GM12801 (cell line): ENCODE data around the gene RAB25.

Experiments used
- CTCF ChIP-seq: IDR thresholded peaks from one replicate; pipeline ENCODE4 v1.5.1; 2011; ENCODE audit warnings: control low read depth; ENCODE audit not compliant: insufficient read length; ENCODE audit errors: extremely low read depth

Gene RAB25

DNA sequence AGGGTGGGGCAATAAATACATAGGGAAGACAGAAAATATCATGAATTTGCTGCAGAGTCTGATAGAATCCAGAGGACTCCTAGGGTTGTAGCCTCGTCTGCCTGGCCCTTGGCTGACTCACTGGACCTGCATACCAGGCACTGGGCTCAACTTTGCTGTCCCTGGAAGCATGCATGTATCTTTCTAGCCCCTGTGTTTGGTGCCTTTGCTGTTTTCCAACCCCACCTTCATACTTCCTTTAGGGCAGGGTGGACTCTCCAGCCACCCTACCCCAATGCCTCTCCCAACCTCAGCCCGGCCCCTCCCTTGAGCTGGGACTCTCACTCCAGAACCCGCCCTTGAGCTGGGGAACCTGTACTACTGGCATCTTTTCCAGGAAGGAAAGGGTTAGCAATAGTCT is 1.2 kb downstream of the RAB25 start:
- no peak for TF ChIP-seq CTCF

DNA sequence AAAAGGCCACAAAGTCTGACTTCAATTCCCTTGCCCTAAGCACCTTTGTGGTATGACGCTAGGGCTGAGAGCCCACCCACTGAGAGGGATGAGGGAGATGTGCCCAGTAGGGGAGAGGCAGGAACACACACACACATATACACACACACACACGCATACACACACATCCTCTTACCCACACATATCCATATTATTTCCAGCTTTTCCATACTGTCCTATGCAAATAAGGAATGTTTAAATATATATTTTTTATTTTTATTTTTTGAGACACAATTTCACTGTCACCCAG is 3.0 kb downstream of the RAB25 start:
- no peak for TF ChIP-seq CTCF

- TF ChIP-seq CTCF: no peak
Measured at GRCh38 chr1:156064615-156065014, 3.7 kb downstream of the RAB25 start.

- no peak for TF ChIP-seq CTCF
Measured at GRCh38 chr1:156065212-156065611, 4.3 kb downstream of the RAB25 start.

DNA sequence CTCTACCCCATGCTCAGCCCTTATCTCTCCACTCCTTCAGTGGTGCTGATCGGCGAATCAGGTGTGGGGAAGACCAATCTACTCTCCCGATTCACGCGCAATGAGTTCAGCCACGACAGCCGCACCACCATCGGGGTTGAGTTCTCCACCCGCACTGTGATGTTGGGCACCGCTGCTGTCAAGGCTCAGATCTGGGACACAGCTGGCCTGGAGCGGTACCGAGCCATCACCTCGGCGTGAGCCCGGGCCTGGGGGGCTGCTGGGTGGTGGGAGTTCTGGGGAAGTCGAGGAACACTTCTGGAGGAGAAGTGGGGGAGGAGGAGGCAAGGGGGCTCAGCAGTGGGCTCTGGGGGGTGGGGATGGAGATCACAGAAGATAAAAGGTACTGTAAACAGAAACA is 4.9 kb downstream of the RAB25 start:
- TF ChIP-seq CTCF: no peak

- no peak for TF ChIP-seq CTCF
Measured at GRCh38 chr1:156067262-156067661, 6.3 kb downstream of the RAB25 start.

- no peak for TF ChIP-seq CTCF
Measured at GRCh38 chr1:156069490-156070455, 8.8 kb downstream of the RAB25 start.
